Nephron (organoid): ENCODE data around the gene ETNK2.

Experiments used
- H3K27ac Mint-ChIP-seq, 3 experiments: 2 replicates each; pipeline ENCODE4 v1.8.0; 2020; ENCODE audit warnings: mixed read lengths in 3 of 3, mild to moderate bottlenecking in 2 of 3, moderate library complexity in 1 of 3
- H3K27me3 Mint-ChIP-seq: 2 replicates; pipeline ENCODE4 v1.8.0; 2021; ENCODE audit warnings: low read depth, mild to moderate bottlenecking, moderate library complexity, mixed read lengths
- H3K36me3 Mint-ChIP-seq: 2 replicates; pipeline ENCODE4 v1.8.0; 2020; ENCODE audit warnings: low read depth, mixed read lengths
- H3K4me1 Mint-ChIP-seq: 2 replicates; pipeline ENCODE4 v1.8.0; 2020; ENCODE audit warnings: mixed read lengths
- H3K4me3 Mint-ChIP-seq, 3 experiments: 2 replicates each; pipeline ENCODE4 v1.8.0; 2020; ENCODE audit warnings: mild to moderate bottlenecking in 3 of 3, mixed read lengths in 3 of 3, moderate library complexity in 2 of 3
- H3K9me3 Mint-ChIP-seq: 2 replicates; pipeline ENCODE4 v1.8.0; 2020; ENCODE audit warnings: mixed read lengths
- CTCF ChIP-seq, 3 experiments: fragments of 200-600 bp; sonication (generic); IDR thresholded peaks; one replicate each; pipeline ENCODE4 v1.5.0; 2021; ENCODE audit warnings: antibody characterized with exemption in 3 of 3; ENCODE audit not compliant: unreplicated experiment in 3 of 3

The ETNK2 gene

DNA sequence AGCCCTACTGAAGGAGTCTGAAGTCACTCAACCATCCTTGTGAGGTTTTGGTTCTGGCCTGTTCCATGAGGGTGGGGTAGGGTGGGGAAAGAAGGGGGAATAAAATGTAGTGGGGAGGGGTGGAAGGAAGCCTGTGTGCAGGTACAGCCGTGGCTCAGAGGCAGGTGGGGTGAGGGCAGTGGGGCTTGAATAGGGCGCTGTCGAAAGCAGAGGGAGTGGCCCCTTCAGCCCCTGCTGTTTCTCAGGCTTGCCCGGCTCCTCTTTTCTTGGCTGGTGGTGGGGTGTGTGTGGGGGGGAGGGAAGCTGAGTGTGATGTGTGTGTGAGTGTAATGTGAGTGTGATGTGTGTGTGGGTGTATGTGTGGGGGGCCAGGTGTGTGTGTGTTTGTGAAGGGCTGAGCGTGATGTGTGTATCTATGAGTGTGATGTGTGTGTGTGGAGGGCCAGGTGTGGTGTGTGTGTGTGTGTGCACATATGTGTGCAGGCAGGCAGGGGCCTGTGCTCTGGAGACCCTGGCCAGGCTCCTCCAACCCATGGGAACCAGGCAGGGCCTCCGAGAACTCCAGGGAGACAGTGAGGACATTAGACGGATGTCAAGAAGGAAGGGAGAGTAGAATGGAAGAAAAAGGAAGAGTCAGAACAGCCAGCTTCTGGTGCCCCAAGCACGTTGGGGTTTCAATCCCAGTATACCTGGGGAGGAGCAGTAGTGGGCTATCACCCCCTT, 69.9 kb downstream of the ETNK2 start:
- Mint-ChIP-seq H3K36me3 (no peaks in the 10 kb centered on the region), H3K27me3 (peaks cover 4% of the 10 kb centered on the region), H3K4me3 (peak overlapping the region in 2 of 3 experiments; percentile 17), H3K9me3 (no peaks in the 10 kb centered on the region), H3K27ac (peak overlapping the region; percentile 89 to 94 (median 90)), H3K4me1 (peaks cover 74% of the 10 kb centered on the region)
- no peak for TF ChIP-seq CTCF (IDR thresholded peaks at IDR 0.05; ENCODE audit: unreplicated experiment in 3 of 3)

GRCh38 chr1:204081164-204081790, 70.6 kb downstream of the ETNK2 start:
- peak overlapping the region; percentile 90 to 94 (median 93) for H3K27ac Mint-ChIP-seq
- TF ChIP-seq CTCF (IDR thresholded peaks at IDR 0.05; ENCODE audit: unreplicated experiment in 3 of 3): no peak
- H3K27me3 Mint-ChIP-seq: peaks cover 4% of the 10 kb centered on the region
- peaks cover 79% of the 10 kb centered on the region for H3K4me1 Mint-ChIP-seq
- H3K9me3 Mint-ChIP-seq: no peaks in the 10 kb centered on the region
- no peaks in the 10 kb centered on the region for H3K36me3 Mint-ChIP-seq
- H3K4me3 Mint-ChIP-seq: peak overlapping the region; percentile 24 to 50 (median 34)
